K562 (cell line): ENCODE results near the gene MEX3D. TPM values are rescaled to one million over a fixed set of nuclear protein-coding genes. Genes with fewer than 3 reads are reported as not detected.

ENCODE experiments used
- BACH1 ChIP-seq: fragments of 200-800 bp; sonication (Bioruptor generic); IDR thresholded peaks from 2 replicates; pipeline ENCODE4 v1.6.1; 2016; ENCODE audit warnings: missing genetic modification characterization, missing compliant biosample characterization
- BRCA1 ChIP-seq, 2 experiments: fragments of 450-650 bp in 1 of 2; sonication (generic) in 1 of 2; formaldehyde crosslinking in 1 of 2; IDR thresholded peaks; 2 replicates each; pipeline versions ENCODE4 v1.5.0 to v1.6.1; 2017 to 2020; ENCODE audit warnings: mild to moderate bottlenecking in 1 of 2, missing genetic modification reagents in 1 of 2
- E2F3 ChIP-seq: fragments of 250-450 bp; sonication (Bioruptor Pico); IDR thresholded peaks from 2 replicates; pipeline ENCODE4 v1.4.0; 2020; ENCODE audit warnings: mild to moderate bottlenecking
- EGR1 ChIP-seq: fragments of 450-650 bp; conservative IDR thresholded peaks from 2 replicates; pipeline ENCODE4 v1.6.1; 2017; ENCODE audit warnings: mild to moderate bottlenecking
- FIP1L1 ChIP-seq: fragments of 200-400 bp; formaldehyde crosslinking; IDR thresholded peaks from 2 replicates; pipeline ENCODE4 v1.6.1; 2018; ENCODE audit warnings: mild to moderate bottlenecking, low read depth, low read length; ENCODE audit not compliant: poor library complexity, severe bottlenecking
- FOXP1 ChIP-seq: sonication (generic); formaldehyde crosslinking; IDR thresholded peaks from 2 replicates; pipeline ENCODE4 v1.8.0; 2022; ENCODE audit warnings: mild to moderate bottlenecking, missing genetic modification reagents
- GABPB2 ChIP-seq: fragments of 250-450 bp; sonication (Bioruptor Pico); conservative IDR thresholded peaks from 2 replicates; pipeline ENCODE4 v1.5.1; 2021; ENCODE audit warnings: mild to moderate bottlenecking
- ID3 ChIP-seq, 2 experiments: fragments of 250-450 bp in 1 of 2; fragments of 450-650 bp in 1 of 2; sonication (Bioruptor Pico) in 1 of 2; IDR thresholded peaks; 2 replicates each; pipeline versions ENCODE4 v1.6.1 to v1.8.0; 2016 to 2021; ENCODE audit warnings: mild to moderate bottlenecking in 2 of 2, moderate library complexity in 2 of 2, missing compliant biosample characterization in 1 of 2, missing genetic modification characterization in 1 of 2
- KLF10 ChIP-seq: fragments of 250-450 bp; sonication (Bioruptor Pico); IDR thresholded peaks from 2 replicates; pipeline ENCODE4 v1.6.1; 2021; ENCODE audit warnings: matching md5 sums
- LCOR ChIP-seq: sonication (generic); formaldehyde crosslinking; IDR thresholded peaks from 2 replicates; pipeline ENCODE4 v1.8.0; 2022; ENCODE audit warnings: mild to moderate bottlenecking, missing genetic modification reagents
- MCM3 ChIP-seq: fragments of 450-650 bp; IDR thresholded peaks from 2 replicates; pipeline ENCODE4 v1.6.1; 2016
- MEIS2 ChIP-seq: fragments of 450-650 bp; IDR thresholded peaks from 2 replicates; pipeline ENCODE4 v1.6.1; 2014; ENCODE audit warnings: mild to moderate bottlenecking; ENCODE audit not compliant: partially characterized antibody
- MYNN ChIP-seq, 2 experiments: sonication (generic); formaldehyde crosslinking in 1 of 2; IDR thresholded peaks; 2 replicates each; pipeline versions ENCODE4 v1.5.0 to v1.6.1; 2016 to 2020; ENCODE audit warnings: antibody characterized with exemption in 1 of 2, missing genetic modification reagents in 1 of 2
- NFYB ChIP-seq: IDR thresholded peaks from 2 replicates; pipeline ENCODE4 v1.6.1; 2011; ENCODE audit warnings: mild to moderate bottlenecking, moderate library complexity; ENCODE audit not compliant: insufficient read length; ENCODE audit errors: extremely low read depth
- NONO ChIP-seq, 2 experiments: fragments of 200-400 bp in 1 of 2; fragments of 450-650 bp in 1 of 2; formaldehyde crosslinking in 1 of 2; IDR thresholded peaks; 2 replicates each; pipeline ENCODE4 v1.6.1; 2017; ENCODE audit warnings: low read depth in 2 of 2, mild to moderate bottlenecking in 2 of 2, moderate library complexity in 2 of 2, low read length in 1 of 2
- PHB ChIP-seq: fragments of 250-450 bp; sonication (Bioruptor Pico); IDR thresholded peaks from 2 replicates; pipeline ENCODE4 v1.5.0; 2021
- POLR2AphosphoS5 ChIP-seq: IDR thresholded peaks from 2 replicates; pipeline ENCODE4 v1.6.1; 2011; ENCODE audit warnings: mild to moderate bottlenecking, low read depth, low read length, moderate library complexity; ENCODE audit not compliant: control insufficient read depth, insufficient read depth
- POLR2G ChIP-seq: fragments of 200-400 bp; formaldehyde crosslinking; IDR thresholded peaks from 2 replicates; pipeline ENCODE4 v1.6.1; 2017; ENCODE audit warnings: low read depth, mild to moderate bottlenecking, antibody characterized with exemption, low read length, moderate library complexity
- RAD21 ChIP-seq, 2 experiments: fragments of 250-450 bp in 1 of 2; fragments of 450-650 bp in 1 of 2; sonication (Bioruptor Pico) in 1 of 2; formaldehyde crosslinking in 1 of 2; IDR thresholded peaks in 1 of 2; conservative IDR thresholded peaks in 1 of 2; 2 replicates each; pipeline versions ENCODE4 v1.4.0 to v1.8.0; 2020 to 2022; ENCODE audit warnings: mild to moderate bottlenecking in 2 of 2, moderate library complexity in 1 of 2
- RBM17 ChIP-seq: fragments of 200-400 bp; formaldehyde crosslinking; IDR thresholded peaks from 2 replicates; pipeline ENCODE4 v1.6.1; 2017; ENCODE audit warnings: low read depth, mild to moderate bottlenecking, low read length, borderline replicate concordance
- SNAPC5 ChIP-seq: fragments of 250-450 bp; sonication (Bioruptor Pico); IDR thresholded peaks from 2 replicates; pipeline ENCODE4 v1.8.0; 2021; ENCODE audit warnings: moderate library complexity, mild to moderate bottlenecking, inconsistent platforms
- SREBF2 ChIP-seq: sonication (generic); formaldehyde crosslinking; IDR thresholded peaks from 2 replicates; pipeline ENCODE4 v1.4.0; 2020; ENCODE audit warnings: mild to moderate bottlenecking, missing genetic modification reagents
- TBP ChIP-seq: optimal IDR thresholded peaks from 2 replicates; pipeline ENCODE3; 2011; ENCODE audit warnings: low read depth, low read length, improper control_type of control experiment
- ZNF253 ChIP-seq: fragments of 250-450 bp; sonication (Bioruptor Pico); conservative IDR thresholded peaks from 2 replicates; pipeline ENCODE4 v1.6.1; 2021; ENCODE audit warnings: mild to moderate bottlenecking
- ZNF57 ChIP-seq: fragments of 450-650 bp; formaldehyde crosslinking; IDR thresholded peaks from 2 replicates; pipeline ENCODE4 v1.4.0; 2020; ENCODE audit warnings: mild to moderate bottlenecking, moderate library complexity
- ZNF583 ChIP-seq: fragments of 250-450 bp; sonication (Bioruptor Pico); IDR thresholded peaks from 2 replicates; pipeline ENCODE4 v1.4.0; 2020
- polyA plus RNA-seq, 8 experiments: library from polyadenylated mRNA; depleted of rRNA in 4 of 8; stranded (reverse) in 5 of 8; unstranded in 3 of 8; fragments of >200 nt; fragmentation: Nextera tagmentation in 2 of 8; fragmentation: Illumina TruSeq in 1 of 8; extraction: Ambion mirVana in 2 of 8; extraction: Trizol in 1 of 8; gene quantifications; 2 replicates each; pipeline versions ENCODE4 v1.2.1 to v1.2.3, GENCODE V29; 2011 to 2014; ENCODE audit warnings: inconsistent platforms in 1 of 8, missing spikeins in 1 of 8
- total RNA-seq, 7 experiments: library from RNA; depleted of rRNA in 6 of 7; stranded (reverse); fragments of >200 nt in 6 of 7; fragmentation: Illumina TruSeq in 2 of 7; extraction: Trizol in 2 of 7; gene quantifications; 2 replicates each; pipeline versions ENCODE4 v1.2.1 to v1.2.3, GENCODE V29; 2011 to 2021; ENCODE audit warnings: low replicate concordance in 1 of 7
- TF ChIP-seq, protein P1 (sequence below): fragments of 250-450 bp; sonication (Bioruptor Pico); IDR thresholded peaks from 2 replicates; pipeline ENCODE4 v1.6.1; 2021; ENCODE audit warnings: mild to moderate bottlenecking

Gene MEX3D
- total and polyA plus RNA-seq, 9 of the 15 experiments (the other 6 are each of a cell fraction or from before 2014, with no cell fraction given) = 1.7 to 39.3 (median 5.7) TPM

GRCh38 chr19:1507763-1508506, 60.2 kb downstream of the MEX3D start (continued):
- TF ChIP-seq ZNF253 (CRISPR knock-in tag) (no peak), RAD21 (CRISPR knock-in tag; conservative IDR thresholded peaks at IDR 0.05 in 1 of 2, IDR thresholded peaks at IDR 0.05 in 1 of 2) (no peak), LCOR (no peak), POLR2G (peak; percentile 76), KLF10 (CRISPR knock-in tag) (no peak), RBM17 (no peak), E2F3 (CRISPR knock-in tag) (0 out of 2 replicates have a peak, but pooled peaks have one; percentile 62), BACH1 (tag) (no peak), MCM3 (no peak), NFYB (peak; percentile 99), POLR2AphosphoS5 (no peak), NONO (IDR thresholded peaks at IDR 0.05; ENCODE audit: low read depth in 2 of 2, low read length in 1 of 2) (no peak), GABPB2 (CRISPR knock-in tag) (no peak; the same call in 1 of the 2 replicates), ZNF583 (no peak), ZNF57 (CRISPR knock-in tag) (0 out of 2 replicates have a peak, but pooled peaks have one; percentile 49), BRCA1 (IDR thresholded peaks at IDR 0.05) (no peak), BRCA1 (CRISPR knock-in tag; IDR thresholded peaks at IDR 0.05) (no peak), MEIS2 (peak; percentile 48), MYNN (IDR thresholded peaks at IDR 0.05) (peak; percentile 33; the same call in 1 of the 2 replicates), MYNN (CRISPR knock-in tag; IDR thresholded peaks at IDR 0.05) (no peak), SNAPC5 (CRISPR knock-in tag) (no peak), FOXP1 (peak; percentile 75; the same call in 1 of the 2 replicates), PHB (CRISPR knock-in tag) (no peak), TBP (peak; percentile 30), SREBF2 (CRISPR knock-in tag) (no peak; the same call in 1 of the 2 replicates), EGR1 (peak; percentile 46; the same call in 1 of the 2 replicates), FIP1L1 (peak; percentile 16), ID3 (CRISPR knock-in tag; IDR thresholded peaks at IDR 0.05) (no peak), ID3 (tag; IDR thresholded peaks at IDR 0.05) (0 out of 2 replicates have a peak, but pooled peaks have one; percentile 47)
- TF ChIP-seq, protein P1, sequence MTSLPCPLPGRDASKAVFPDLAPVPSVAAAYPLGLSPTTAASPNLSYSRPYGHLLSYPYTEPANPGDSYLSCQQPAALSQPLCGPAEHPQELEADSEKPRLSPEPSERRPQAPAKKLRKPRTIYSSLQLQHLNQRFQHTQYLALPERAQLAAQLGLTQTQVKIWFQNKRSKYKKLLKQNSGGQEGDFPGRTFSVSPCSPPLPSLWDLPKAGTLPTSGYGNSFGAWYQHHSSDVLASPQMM (CRISPR knock-in tag) = no peak
